BLaER1 treated with 17β-estradiol and CSF1 and Interleukin-3, amounts not matched to agents 10 nM and 100 nM (cell line): ENCODE measurements around the gene ZMAT2.

Experiments used
- H3K27ac ChIP-seq, 11 experiments: shearing (Covaris generic); formaldehyde crosslinking; 2 replicates each; pipeline ENCODE4 v1.8.1; 2022
- H3K27me3 ChIP-seq, 11 experiments: shearing (Covaris generic); formaldehyde crosslinking; 2 replicates each; pipeline ENCODE4 v1.8.1; 2022
- H3K36me3 ChIP-seq, 11 experiments: shearing (Covaris generic); formaldehyde crosslinking; 2 replicates each; pipeline ENCODE4 v1.8.1; 2022
- H3K4me1 ChIP-seq, 10 experiments: shearing (Covaris generic); formaldehyde crosslinking; 2 replicates each; pipeline ENCODE4 v1.8.1; 2022
- H3K4me2 ChIP-seq, 11 experiments: shearing (Covaris generic); formaldehyde crosslinking; 2 replicates each; pipeline ENCODE4 v1.8.1; 2022
- H3K4me3 ChIP-seq, 10 experiments: shearing (Covaris generic); formaldehyde crosslinking; 2 replicates each; pipeline ENCODE4 v1.8.1; 2022
- H3K9ac ChIP-seq, 11 experiments: shearing (Covaris generic); formaldehyde crosslinking; 2 replicates each; pipeline ENCODE4 v1.8.1; 2022
- H3K9me3 ChIP-seq, 11 experiments: shearing (Covaris generic); formaldehyde crosslinking; replicated peaks in 1 of 11; 2 replicates each; pipeline ENCODE4 v1.8.1; 2022
- H4K20me1 ChIP-seq, 11 experiments: shearing (Covaris generic); formaldehyde crosslinking; 2 replicates each; pipeline ENCODE4 v1.8.1; 2022
- Cebpa-rat ChIP-seq, 11 experiments: shearing (Covaris generic); IDR thresholded peaks; 2 replicates each; pipeline ENCODE4 v1.8.1; 2022

ZMAT2 gene

DNA sequence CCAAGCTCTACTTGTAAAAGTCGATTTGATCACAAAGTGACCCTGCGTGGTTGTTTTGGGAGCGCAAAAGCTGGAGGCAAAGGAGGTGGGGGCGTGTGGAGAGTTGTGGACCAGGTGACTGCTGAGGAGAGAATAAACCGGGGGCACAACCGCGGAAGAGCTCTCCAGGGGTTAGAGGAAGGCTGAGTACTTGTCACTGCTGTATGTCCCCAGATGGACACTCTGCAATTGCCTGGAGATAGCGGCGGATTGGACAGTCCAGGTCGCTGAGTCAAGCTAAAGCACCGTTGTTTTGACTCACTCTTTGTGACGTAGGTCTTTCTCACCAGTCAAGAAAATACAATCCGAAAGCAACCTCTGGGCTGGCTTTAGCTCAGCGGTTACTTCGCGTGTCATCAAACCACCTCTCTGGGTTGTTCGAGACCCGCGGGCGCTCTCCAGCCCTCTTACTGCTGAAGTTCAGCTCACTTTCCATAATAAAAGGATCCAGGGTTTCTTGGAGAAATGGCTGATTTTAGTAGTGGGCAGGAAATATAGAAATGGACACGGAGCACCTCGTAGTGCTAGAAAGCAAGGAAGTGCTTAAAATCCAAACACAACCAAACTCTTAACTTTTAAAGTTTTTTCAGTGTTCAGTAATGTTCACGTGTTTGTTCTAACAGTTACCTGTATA, 25.7 kb downstream of the ZMAT2 start:
- Histone ChIP-seq H3K4me1 (no peaks in the 10 kb centered on the region), H4K20me1 (no peaks in the 10 kb centered on the region), H3K9me3 (peaks cover 0 to 14% (median 9%) of the 10 kb centered on the region in 11 experiments; a peak in 6 of 22 replicates), H3K27ac (no peak overlapping the region), H3K36me3 (no peaks in the 10 kb centered on the region), H3K9ac (no peak overlapping the region), H3K27me3 (no peaks in the 10 kb centered on the region), H3K4me2 (no peak overlapping the region), H3K4me3 (no peak overlapping the region)
- TF ChIP-seq Cebpa-rat (IDR thresholded peaks at IDR 0.05) = no peak

DNA sequence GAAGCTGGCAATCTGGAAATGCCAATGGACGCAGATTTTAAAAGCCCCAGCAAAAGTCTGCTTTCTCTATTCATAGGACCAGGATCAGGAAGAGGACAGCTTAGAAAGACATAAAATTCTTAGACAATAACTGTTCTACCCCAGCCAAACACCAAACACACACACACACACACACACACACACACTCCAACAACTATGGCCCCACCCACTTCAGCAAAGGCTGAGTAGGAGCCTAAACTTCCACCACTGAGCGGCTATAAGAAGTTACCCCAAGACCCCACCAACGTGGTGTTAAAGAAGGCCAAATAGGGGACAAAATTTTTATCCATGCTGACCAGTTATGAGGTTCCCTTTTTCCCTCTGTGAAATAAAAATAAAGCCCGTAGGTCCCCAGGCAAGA, 32.9 kb downstream of the ZMAT2 start:
- Histone ChIP-seq H3K27me3 (no peaks in the 10 kb centered on the region), H3K9ac (no peak overlapping the region), H3K4me2 (no peak overlapping the region), H4K20me1 (no peaks in the 10 kb centered on the region), H3K4me3 (no peak overlapping the region), H3K4me1 (no peaks in the 10 kb centered on the region), H3K36me3 (no peaks in the 10 kb centered on the region), H3K27ac (no peak overlapping the region), H3K9me3 (peaks cover 10 to 47% (median 22%) of the 10 kb centered on the region in 11 experiments; a peak in 18 of 22 replicates)
- TF ChIP-seq Cebpa-rat (IDR thresholded peaks at IDR 0.05) = no peak

DNA sequence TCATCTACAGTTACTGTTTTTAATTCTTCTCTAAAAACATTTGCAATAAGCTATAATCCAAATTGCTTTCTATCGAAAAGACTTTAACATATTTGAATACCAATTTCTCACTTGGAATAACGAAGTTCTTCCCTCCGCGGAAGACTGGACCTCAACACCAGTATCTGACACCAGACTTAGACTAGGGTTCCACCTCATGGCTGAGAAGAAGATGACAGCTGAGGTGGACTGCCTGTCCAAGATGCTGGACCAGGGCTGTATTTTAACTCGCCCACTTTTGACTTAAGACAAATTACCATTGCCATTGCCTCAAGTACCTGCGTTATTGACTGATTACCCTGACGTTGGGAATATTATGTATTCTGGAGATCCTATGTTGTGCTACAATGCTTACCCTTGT, 34.1 kb downstream of the ZMAT2 start:
- Histone ChIP-seq H3K4me1 (no peaks in the 10 kb centered on the region), H3K36me3 (no peaks in the 10 kb centered on the region), H4K20me1 (no peaks in the 10 kb centered on the region), H3K4me2 (no peak overlapping the region), H3K27me3 (no peaks in the 10 kb centered on the region), H3K27ac (no peak overlapping the region), H3K4me3 (no peak overlapping the region), H3K9ac (no peak overlapping the region), H3K9me3 (peaks cover 19 to 57% (median 30%) of the 10 kb centered on the region in 11 experiments)
- no peak for TF ChIP-seq Cebpa-rat (IDR thresholded peaks at IDR 0.05)

GRCh38 chr5:140737486-140737885, 37.2 kb downstream of the ZMAT2 start:
- peaks cover 30 to 84% (median 52%) of the 10 kb centered on the region in 11 experiments for H3K9me3 ChIP-seq

DNA sequence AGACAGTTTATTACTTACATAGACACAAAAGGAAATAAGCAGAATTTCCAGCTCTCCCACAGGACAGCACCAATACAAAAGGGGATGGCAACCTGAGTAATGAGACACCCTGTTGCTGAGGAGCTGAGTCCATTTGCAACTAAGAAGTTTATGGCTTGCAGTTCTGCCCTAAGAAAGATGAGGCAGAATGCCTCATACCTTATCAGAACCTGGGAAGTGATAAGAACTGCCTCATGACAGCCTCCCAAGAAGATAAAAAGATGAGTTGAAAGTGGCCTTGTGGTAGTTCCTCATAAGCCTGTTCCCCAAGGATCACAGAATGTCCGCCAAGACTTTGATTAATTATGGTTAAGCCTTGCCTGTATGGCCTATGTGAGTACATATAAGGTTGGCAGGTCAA, 41.7 kb downstream of the ZMAT2 start:
- no peak for TF ChIP-seq Cebpa-rat (IDR thresholded peaks at IDR 0.05)

More at GRCh38 chr5:140737486-140737885, 37.2 kb downstream of the ZMAT2 start:
- Histone ChIP-seq H3K27ac (no peak overlapping the region), H4K20me1 (no peaks in the 10 kb centered on the region), H3K36me3 (no peaks in the 10 kb centered on the region), H3K4me3 (no peak overlapping the region), H3K9ac (no peak overlapping the region), H3K27me3 (no peaks in the 10 kb centered on the region), H3K4me1 (no peaks in the 10 kb centered on the region), H3K4me2 (no peak overlapping the region)
- no peak for TF ChIP-seq Cebpa-rat (IDR thresholded peaks at IDR 0.05)

GRCh38 chr5:140753561-140753960, 53.3 kb downstream of the ZMAT2 start:
- no peak for TF ChIP-seq Cebpa-rat (IDR thresholded peaks at IDR 0.05)
- Histone ChIP-seq H3K36me3 (peaks cover 0 to 4% (median 0%) of the 10 kb centered on the region in 11 experiments; a peak in 1 of 22 replicates), H3K4me1 (no peaks in the 10 kb centered on the region), H4K20me1 (no peaks in the 10 kb centered on the region), H3K9me3 (peaks cover 96 to 100% (median 98%) of the 10 kb centered on the region in 11 experiments), H3K27ac (no peak overlapping the region), H3K27me3 (no peaks in the 10 kb centered on the region), H3K9ac (no peak overlapping the region), H3K4me2 (no peak overlapping the region), H3K4me3 (no peak overlapping the region)

More for the DNA sequence above, 41.7 kb downstream of the ZMAT2 start:
- peaks cover 65 to 97% (median 80%) of the 10 kb centered on the region in 11 experiments for H3K9me3 ChIP-seq
- H3K4me2 ChIP-seq = no peak overlapping the region
- no peak overlapping the region for H3K27ac ChIP-seq
- no peaks in the 10 kb centered on the region for H3K4me1 ChIP-seq
- H3K36me3 ChIP-seq = no peaks in the 10 kb centered on the region
- no peaks in the 10 kb centered on the region for H3K27me3 ChIP-seq
- H4K20me1 ChIP-seq = no peaks in the 10 kb centered on the region
- no peak overlapping the region for H3K4me3 ChIP-seq
- H3K9ac ChIP-seq = no peak overlapping the region
